ENCODE measurements around the gene KIRREL1.

KIRREL1 gene

DNA sequence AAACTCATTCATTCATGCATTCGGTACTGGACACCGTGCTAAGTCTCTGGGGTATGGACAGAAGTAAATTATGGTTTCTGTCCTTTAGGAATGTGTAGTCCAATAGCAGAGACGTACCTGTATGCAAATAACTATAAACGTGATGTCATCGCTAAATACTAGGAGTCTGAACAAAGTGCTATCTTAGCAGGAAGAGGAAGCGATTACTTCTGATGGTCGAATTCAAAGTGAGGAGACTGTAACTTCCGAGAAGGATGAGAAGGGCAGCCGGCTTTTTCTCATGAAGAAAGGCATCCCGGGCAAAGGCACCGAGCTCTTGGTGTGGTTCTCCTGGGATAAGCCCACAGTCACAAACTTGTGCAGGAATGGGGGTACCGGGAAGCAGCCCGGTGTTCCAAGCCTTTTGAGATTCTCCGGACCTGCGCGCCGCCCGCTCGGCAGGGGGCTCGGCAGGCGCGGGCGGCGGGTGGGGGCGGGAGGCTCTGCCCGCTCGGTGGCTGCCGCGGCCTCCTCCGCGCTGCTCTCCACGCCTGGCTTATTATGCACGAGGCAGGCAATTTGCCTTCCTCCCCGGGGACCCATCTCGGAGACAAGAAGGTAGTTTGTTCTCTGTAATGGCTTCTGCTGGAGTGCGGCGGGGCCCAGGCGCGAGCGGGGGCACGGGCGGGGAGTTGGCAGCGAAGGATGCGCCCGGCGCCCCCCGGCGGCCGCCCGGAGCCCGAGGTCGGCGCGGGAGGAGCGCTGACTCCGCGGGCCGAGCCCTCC lies 119.7 kb downstream of the KIRREL1 start:
- no peak overlapping the region for H3K27ac ChIP-seq (ENCODE audit: poor library complexity, severe bottlenecking)
- no peak for DNase-seq (ENCODE audit: low spot score)
- no peaks in the 10 kb centered on the region for H3K27me3 ChIP-seq (ENCODE audit: insufficient read depth, poor library complexity, severe bottlenecking)
- H3K36me3 ChIP-seq (ENCODE audit: low read depth), result no peaks in the 10 kb centered on the region
- TF ChIP-seq, protein P1, sequence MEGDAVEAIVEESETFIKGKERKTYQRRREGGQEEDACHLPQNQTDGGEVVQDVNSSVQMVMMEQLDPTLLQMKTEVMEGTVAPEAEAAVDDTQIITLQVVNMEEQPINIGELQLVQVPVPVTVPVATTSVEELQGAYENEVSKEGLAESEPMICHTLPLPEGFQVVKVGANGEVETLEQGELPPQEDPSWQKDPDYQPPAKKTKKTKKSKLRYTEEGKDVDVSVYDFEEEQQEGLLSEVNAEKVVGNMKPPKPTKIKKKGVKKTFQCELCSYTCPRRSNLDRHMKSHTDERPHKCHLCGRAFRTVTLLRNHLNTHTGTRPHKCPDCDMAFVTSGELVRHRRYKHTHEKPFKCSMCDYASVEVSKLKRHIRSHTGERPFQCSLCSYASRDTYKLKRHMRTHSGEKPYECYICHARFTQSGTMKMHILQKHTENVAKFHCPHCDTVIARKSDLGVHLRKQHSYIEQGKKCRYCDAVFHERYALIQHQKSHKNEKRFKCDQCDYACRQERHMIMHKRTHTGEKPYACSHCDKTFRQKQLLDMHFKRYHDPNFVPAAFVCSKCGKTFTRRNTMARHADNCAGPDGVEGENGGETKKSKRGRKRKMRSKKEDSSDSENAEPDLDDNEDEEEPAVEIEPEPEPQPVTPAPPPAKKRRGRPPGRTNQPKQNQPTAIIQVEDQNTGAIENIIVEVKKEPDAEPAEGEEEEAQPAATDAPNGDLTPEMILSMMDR (IDR thresholded peaks at IDR 0.05; ENCODE audit: poor library complexity, severe bottlenecking), result peak; percentile 75
- no peaks in the 10 kb centered on the region for H3K4me1 ChIP-seq (ENCODE audit: insufficient read depth, poor library complexity, severe bottlenecking)
- peak overlapping the region; percentile 31 for H3K4me3 ChIP-seq (ENCODE audit: severe bottlenecking)
- peaks cover 2% of the 10 kb centered on the region for H3K9me3 ChIP-seq (ENCODE audit: severe bottlenecking)
- peak; percentile 78 for ATAC-seq (ENCODE audit: low read depth)

DNA sequence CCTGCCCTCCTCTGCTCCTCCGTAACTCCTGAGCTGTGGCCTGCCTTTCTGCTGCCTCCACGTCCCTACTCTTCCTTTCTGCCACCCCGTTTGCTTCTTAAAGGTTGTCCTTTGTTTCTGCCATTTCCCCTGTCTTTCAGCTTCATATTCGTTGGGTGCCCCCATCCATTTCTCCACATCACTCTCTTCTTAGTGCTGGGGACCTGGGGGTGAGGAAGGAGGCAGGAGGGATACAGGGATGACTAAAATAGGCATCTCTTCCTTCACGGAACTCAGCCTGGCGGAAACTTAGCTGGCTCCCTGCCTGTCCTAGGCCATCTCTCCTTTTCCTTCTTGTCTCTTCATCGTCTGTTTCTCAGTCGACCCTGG lies 120.3 kb downstream of the KIRREL1 start:
- TF ChIP-seq, protein P1 (IDR thresholded peaks at IDR 0.05; ENCODE audit: poor library complexity, severe bottlenecking), result peak; percentile 47
- Histone ChIP-seq H3K27ac (ENCODE audit: poor library complexity, severe bottlenecking) (no peak overlapping the region), H3K27me3 (ENCODE audit: insufficient read depth, poor library complexity, severe bottlenecking) (no peaks in the 10 kb centered on the region), H3K9me3 (ENCODE audit: severe bottlenecking) (peaks cover 2% of the 10 kb centered on the region), H3K36me3 (ENCODE audit: low read depth) (no peaks in the 10 kb centered on the region), H3K4me3 (ENCODE audit: severe bottlenecking) (peak overlapping the region; percentile 31), H3K4me1 (ENCODE audit: insufficient read depth, poor library complexity, severe bottlenecking) (no peaks in the 10 kb centered on the region)
- DNase-seq (ENCODE audit: low spot score) (no peak), ATAC-seq (ENCODE audit: low read depth) (no peak)

DNA sequence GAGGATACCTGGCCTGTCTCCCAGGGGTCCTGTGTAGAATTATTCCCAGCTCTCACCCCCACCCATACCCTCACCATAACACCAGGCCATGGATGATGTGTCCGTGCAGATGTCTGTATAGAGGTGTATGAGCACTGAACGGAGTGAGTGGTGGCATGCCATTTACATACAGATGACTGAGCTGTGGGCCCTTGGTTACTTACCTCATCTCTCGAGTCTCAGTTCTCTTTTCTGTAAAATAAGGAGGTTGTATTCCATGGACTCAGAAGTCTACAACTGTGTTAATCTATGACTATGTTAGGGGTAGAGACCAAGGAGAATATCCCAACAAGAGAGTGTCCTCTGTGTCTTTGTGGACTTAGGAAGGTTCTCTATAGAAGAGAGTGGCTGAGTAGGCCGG lies 121.7 kb downstream of the KIRREL1 start:
- Histone ChIP-seq H3K4me1 (ENCODE audit: insufficient read depth, poor library complexity, severe bottlenecking) (no peaks in the 10 kb centered on the region), H3K27ac (ENCODE audit: poor library complexity, severe bottlenecking) (no peak overlapping the region), H3K4me3 (ENCODE audit: severe bottlenecking) (no peak overlapping the region), H3K9me3 (ENCODE audit: severe bottlenecking) (no peaks in the 10 kb centered on the region), H3K27me3 (ENCODE audit: insufficient read depth, poor library complexity, severe bottlenecking) (no peaks in the 10 kb centered on the region), H3K36me3 (ENCODE audit: low read depth) (no peaks in the 10 kb centered on the region)
- ATAC-seq (ENCODE audit: low read depth) (no peak), DNase-seq (ENCODE audit: low spot score) (no peak)
- TF ChIP-seq, protein P1 (IDR thresholded peaks at IDR 0.05; ENCODE audit: poor library complexity, severe bottlenecking), result no peak

DNA sequence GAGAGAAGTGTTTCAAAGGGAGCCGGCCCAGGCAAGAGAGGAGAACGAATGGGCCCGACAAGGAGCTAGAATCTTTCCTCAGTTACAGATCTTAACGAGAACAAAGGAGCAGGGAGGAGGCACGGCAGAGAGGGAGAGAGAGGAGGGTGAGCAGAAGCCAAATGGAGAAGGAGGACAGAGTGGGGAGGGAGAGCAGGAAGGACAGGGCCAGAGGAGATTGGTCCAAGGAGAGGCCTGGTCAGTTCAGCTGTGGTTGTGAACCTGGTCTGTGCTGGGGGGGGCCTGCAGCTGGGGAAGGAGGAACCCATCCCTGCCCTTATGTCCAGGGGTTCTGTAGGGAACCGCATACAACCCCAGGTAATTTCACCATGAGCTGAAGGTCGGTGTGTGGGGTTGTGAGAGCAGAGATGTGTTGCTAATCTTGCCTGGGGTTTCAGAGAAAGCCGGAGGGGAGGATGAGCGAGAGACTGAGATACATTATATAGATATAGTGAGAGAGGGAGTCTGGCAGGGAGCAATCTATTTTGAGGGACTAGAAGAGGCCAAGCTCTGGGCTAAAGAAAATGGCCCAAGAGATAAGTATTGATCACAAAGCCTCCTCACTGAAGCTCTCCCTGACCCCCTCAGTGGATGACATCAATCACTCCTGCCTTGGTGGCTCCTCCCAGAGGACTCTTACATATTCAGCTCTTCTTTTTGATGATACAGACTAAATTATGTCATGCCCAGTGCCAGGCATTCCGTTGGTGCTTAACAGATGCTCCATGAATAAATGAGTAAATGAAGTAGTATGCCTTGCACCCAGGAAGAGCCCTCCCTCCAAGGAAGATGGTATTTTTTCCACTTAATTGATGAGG lies 123.1 kb downstream of the KIRREL1 start:
- Histone ChIP-seq H3K4me1 (ENCODE audit: insufficient read depth, poor library complexity, severe bottlenecking) (no peaks in the 10 kb centered on the region), H3K4me3 (ENCODE audit: severe bottlenecking) (no peak overlapping the region), H3K36me3 (ENCODE audit: low read depth) (no peaks in the 10 kb centered on the region), H3K27ac (ENCODE audit: poor library complexity, severe bottlenecking) (no peak overlapping the region), H3K9me3 (ENCODE audit: severe bottlenecking) (no peaks in the 10 kb centered on the region), H3K27me3 (ENCODE audit: insufficient read depth, poor library complexity, severe bottlenecking) (no peaks in the 10 kb centered on the region)
- TF ChIP-seq, protein P1 (IDR thresholded peaks at IDR 0.05; ENCODE audit: poor library complexity, severe bottlenecking), result no peak
- ATAC-seq (ENCODE audit: low read depth), result no peak
- no peak for DNase-seq (ENCODE audit: low spot score)

Measured in RWPE2 (cell line).